Measurements from ENCODE around the gene PDE6G.

GRCh38 chr17:81694810-81695209 lies 38.5 kb upstream of the PDE6G start:
- no peak for TF ChIP-seq CTCF (IDR thresholded peaks at IDR 0.05; ENCODE audit: control extremely low read depth in 1 of 3, insufficient read depth in 1 of 3, low read depth in 1 of 3, low read length in 3 of 3)
- TF ChIP-seq JUND (IDR thresholded peaks at IDR 0.05; ENCODE audit: low read length): no peak
- TF ChIP-seq EZH2 (IDR thresholded peaks at IDR 0.05; ENCODE audit: low read depth, low read length, severe bottlenecking): no peak
- no peak for TF ChIP-seq ATF3 (IDR thresholded peaks at IDR 0.05; ENCODE audit: insufficient read depth, low read depth, low read length)
- no peak for TF ChIP-seq MAX (IDR thresholded peaks at IDR 0.05)

Data from H1 (cell line).